HG02885 (cell line): ENCODE data around the gene KRT78.

Experiments used
- ATAC-seq: cut with Tn5 transposase; IDR thresholded peaks from one replicate; pipeline ENCODE4 v1.9.1; 2021; ENCODE audit warnings: mild to moderate bottlenecking; ENCODE audit not compliant: unreplicated experiment, poor library complexity

Gene KRT78

DNA sequence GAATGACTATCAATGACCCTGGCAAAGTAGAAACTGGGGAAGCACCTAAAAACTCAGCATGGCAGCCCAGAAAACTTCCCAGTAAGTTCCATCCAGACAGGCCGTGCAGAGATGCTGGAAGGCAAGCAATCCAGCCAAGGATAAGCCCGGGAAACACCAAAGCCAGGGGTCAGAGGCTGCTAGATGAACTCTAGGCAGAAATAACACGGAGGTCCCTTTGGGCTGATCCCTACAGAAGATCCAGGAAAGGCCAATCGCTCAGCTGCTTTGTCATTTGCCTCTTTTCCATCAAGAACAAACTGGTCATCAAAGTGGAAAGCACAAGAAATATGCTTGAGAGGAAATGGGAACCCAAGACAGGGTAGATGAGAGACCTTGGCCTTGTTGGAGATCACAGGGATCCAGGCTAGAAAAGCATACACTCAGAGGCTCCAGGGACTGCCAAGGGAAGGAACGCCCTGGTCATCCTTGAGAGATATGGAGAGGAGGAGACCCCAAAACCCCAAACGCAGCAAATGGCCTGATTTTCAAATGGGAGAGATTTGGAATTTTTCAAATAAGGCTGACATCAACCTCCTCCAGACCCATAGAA, 21.2 kb downstream of the KRT78 start:
- no peak for ATAC-seq

DNA sequence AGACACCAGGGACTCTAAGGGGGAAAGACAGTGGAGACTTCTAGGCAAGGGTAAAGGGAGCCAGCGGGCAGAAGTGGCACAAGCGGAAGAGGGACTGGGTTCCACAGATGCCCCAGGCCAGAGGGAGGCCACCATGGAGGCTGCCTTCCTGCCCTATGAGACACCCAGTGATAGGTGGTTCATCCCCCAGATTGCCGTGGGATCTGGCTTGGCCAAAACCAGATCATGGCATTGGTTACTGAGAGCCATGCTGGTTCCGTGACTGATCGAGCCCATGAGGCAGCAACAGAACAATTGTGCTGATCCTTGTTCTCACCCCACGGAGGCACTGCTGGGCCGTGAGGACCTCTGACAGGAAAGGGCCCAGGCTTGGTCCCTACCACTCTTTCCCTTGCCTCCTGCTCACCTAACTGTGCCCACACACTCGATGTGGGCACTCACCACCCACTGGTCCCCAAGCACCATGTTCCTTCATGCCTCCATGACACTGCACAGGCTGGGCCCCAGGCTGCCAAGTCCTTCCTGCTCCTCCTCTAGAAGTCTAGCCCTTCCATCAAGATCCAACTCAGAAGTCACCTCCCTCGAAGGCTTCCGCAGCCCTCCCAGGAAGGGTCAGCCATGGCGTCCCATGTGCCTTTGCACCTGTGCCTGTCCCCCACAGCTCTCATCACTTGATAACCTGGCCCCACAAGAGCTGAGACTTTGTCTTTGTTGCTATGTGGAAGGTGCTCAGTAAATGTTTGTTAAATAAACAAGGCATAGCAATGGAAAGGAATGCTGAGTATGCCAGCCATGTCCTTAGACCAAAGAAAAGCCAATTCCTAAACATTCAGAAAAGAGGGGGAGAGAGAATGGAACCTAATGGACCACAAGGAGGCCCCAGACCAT, 21.9 kb downstream of the KRT78 start:
- no peak for ATAC-seq

GRCh38 chr12:52825961-52826360, 22.8 kb downstream of the KRT78 start:
- ATAC-seq = no peak

GRCh38 chr12:52824741-52825410, 23.9 kb downstream of the KRT78 start:
- no peak for ATAC-seq

- ATAC-seq = no peak
Measured at GRCh38 chr12:52823761-52824450, 24.9 kb downstream of the KRT78 start.

DNA sequence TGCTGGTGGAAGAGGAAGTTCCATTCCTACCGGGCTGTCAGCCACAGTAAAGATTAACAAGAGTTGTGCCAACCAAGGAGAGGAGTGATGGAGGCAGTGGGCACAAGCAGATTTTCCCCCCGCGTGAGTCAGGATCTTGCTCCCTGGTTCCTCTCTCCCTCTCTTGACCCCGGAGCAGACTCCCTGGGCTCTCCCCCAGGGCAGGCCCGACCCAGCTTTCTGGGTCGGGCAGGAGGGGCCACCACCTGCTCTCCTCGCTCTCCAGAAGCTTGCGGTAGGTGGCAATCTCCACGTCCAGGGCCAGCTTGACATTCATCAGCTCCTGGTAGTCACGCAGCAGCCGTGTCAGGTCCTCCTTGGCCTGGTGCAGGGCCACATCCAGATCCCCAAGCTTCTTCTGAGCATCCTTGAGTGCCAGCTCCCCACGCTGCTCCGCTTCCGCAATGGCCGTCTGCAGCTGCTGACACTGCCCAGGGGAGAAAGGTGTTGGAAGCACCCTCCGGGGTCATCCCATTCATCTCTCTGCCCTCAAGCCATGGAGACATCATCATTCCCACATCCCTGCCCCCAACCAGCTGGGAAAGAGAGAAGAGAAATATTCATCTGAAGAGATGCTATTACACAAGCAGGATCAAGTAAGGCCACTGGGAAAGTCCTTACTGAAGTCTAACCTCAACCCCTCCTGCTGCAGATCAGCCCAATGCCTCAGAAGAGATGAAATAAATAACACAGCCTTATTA, 25.9 kb downstream of the KRT78 start:
- ATAC-seq = no peak

GRCh38 chr12:52821826-52822660, 26.8 kb downstream of the KRT78 start:
- no peak for ATAC-seq

GRCh38 chr12:52821071-52821730, 27.6 kb downstream of the KRT78 start:
- no peak for ATAC-seq

- no peak for ATAC-seq
Measured at GRCh38 chr12:52820521-52820920, 28.3 kb downstream of the KRT78 start.

DNA sequence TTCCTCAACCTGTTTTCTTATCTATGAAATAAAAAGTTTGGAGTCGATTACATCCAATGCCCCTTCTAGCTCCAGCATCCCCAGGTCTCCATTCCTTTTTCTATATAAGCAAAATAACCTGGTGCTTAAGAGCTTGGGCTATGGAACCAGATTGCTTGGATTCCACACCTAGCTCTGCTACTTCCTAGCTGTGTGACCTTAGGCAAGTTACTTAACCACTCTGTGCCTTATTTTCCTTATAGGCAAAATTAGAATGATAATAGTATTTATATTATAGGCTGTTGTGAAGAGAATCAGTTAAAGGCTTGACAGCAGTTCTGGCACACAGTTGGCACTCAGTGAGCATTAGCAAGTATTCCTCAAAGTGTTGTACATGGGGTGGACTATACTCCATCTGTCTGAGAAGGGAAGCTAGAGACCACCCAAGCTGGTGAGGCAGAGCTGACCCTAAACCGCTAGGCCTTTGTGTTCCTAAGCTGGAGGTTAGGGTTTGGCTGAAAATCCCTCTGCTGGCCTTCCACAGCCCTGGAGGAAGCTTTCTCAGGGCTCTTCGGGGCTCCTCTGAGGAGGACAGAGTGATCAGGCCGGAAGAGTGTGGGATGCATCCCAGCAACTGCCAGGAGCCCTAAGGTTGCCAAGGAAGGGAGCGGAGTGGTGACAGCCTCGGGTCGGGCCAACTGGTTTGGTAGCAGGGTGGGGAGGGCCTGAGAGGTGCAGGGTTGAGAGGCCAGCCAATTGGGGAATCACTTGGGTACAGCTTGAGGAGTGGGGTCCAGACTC, 28.9 kb downstream of the KRT78 start:
- ATAC-seq = no peak

- no peak for ATAC-seq
Measured at GRCh38 chr12:52818887-52819420, 29.8 kb downstream of the KRT78 start.

GRCh38 chr12:52818388-52818787, 30.4 kb downstream of the KRT78 start:
- ATAC-seq = no peak

DNA sequence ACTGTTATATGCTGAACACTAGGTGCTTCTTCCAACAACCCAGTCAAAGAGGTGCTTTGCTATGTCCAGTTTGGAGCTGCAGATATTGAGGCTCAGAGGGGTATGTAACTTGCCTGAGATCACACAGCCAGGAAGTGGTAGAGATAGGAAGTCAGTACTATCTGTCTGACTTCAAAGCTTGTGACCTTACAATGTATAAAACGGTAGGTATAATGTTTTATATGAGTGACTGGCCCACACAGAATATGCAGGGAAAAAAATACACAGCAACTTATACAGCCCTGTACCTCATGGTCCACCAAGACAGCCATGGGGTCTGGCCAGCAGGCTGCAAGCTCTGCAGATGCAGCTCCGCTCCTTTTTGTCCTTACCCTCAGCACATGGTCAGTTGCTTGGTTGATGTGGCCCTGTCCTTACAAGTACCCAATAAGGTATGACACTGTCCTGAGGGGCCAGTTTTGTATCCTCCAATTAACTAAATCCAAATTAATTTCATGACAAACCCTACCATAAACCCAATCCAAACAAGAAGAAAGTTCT, 31.0 kb downstream of the KRT78 start:
- ATAC-seq = no peak

- ATAC-seq = no peak
Measured at GRCh38 chr12:52817003-52817698, 31.6 kb downstream of the KRT78 start.

GRCh38 chr12:52815676-52816588, 32.9 kb downstream of the KRT78 start:
- no peak for ATAC-seq

- ATAC-seq = no peak
Measured at GRCh38 chr12:52815161-52815560, 33.6 kb downstream of the KRT78 start.
